ENCODE results near the gene BTRC.

GRCh38 chr10:101373063-101373462, 19.1 kb downstream of the BTRC start:
- TF ChIP-seq POLR2A (IDR thresholded peaks at IDR 0.05) (no peak), CTCF (IDR thresholded peaks at IDR 0.05) (no peak)

Measured in Peyer's patch (tissue), 4 donors.